GM12878 (cell line): ENCODE data around the gene PTPRQ. TPM values are rescaled to one million over a fixed set of nuclear protein-coding genes. Genes with fewer than 3 reads are reported as not detected.

Experiments
- ATAC-seq: fragments of 200-7000 bp; cut with Tn5 transposase; 3 replicates; pipeline ENCODE4 v1.9.1; 2020; ENCODE audit warnings: mild to moderate bottlenecking, moderate library complexity
- BruUV-seq: library from RNA; stranded (reverse); fragments of 400-500 nt; replicated peaks from 2 replicates; lab custom pipeline; 2021; lab: Mats Ljungman, UMichigan
- CTCF ChIA-PET: fragments of 300-600 bp; sonication (Branson Sonifier 250); formaldehyde crosslinking; extraction: SDS; loops from one replicate; lab custom pipeline; 2021; ENCODE audit warnings: inconsistent platforms; lab: Yijun Ruan, JAX
- POLR2A ChIA-PET: fragments of 350-600 bp; formaldehyde crosslinking; extraction: SDS; loops from one replicate; lab custom pipeline; 2021; ENCODE audit warnings: inconsistent platforms; lab: Charles Lee
- RAD21 ChIA-PET: fragments of 300-600 bp; sonication (Branson Sonifier 250); formaldehyde crosslinking; loops from one replicate; lab custom pipeline; 2023; ENCODE audit warnings: antibody characterized with exemption; ENCODE audit not compliant: unreplicated experiment; lab: Charles Lee
- SMC1A ChIA-PET: fragments of 300-600 bp; sonication (Branson Sonifier 250); formaldehyde crosslinking; loops from one replicate; lab custom pipeline; 2023; ENCODE audit not compliant: unreplicated experiment, uncharacterized antibody; lab: Charles Lee
- DNase-seq: peaks from one replicate; pipeline ENCODE4 v3.0.0-alpha.2; 2011; ENCODE audit warnings: low read depth, low spot score
- FAIRE-seq: peaks from 3 replicates; lab custom pipeline; 2011; peaks lifted over from hg19 to GRCh38; lab: Jason Lieb, UNC
- H2AFZ ChIP-seq: 2 replicates; pipeline ENCODE4 v1.6.0; 2011; ENCODE audit warnings: low read depth, low read length, control low read depth; ENCODE audit not compliant: control insufficient read depth
- H3K27ac ChIP-seq: 2 replicates; pipeline ENCODE4 v1.5.1; 2011; ENCODE audit warnings: control low read depth; ENCODE audit not compliant: control insufficient read depth, insufficient read depth
- H3K27me3 ChIP-seq, 2 experiments: replicated peaks in 1 of 2; 2 replicates each; pipeline versions ENCODE4 v1.6.0 to v1.6.1; 2011; ENCODE audit warnings: low read length in 1 of 2; ENCODE audit not compliant: control insufficient read depth in 2 of 2, insufficient read depth in 2 of 2
- H3K36me3 ChIP-seq, 2 experiments: 2 replicates each; pipeline ENCODE4 v1.5.1; 2011; ENCODE audit warnings: low read length in 1 of 2; ENCODE audit not compliant: control insufficient read depth in 2 of 2, insufficient read depth in 2 of 2
- H3K4me1 ChIP-seq: 2 replicates; pipeline ENCODE4 v1.6.1; 2011; ENCODE audit warnings: mild to moderate bottlenecking, low read length, moderate library complexity, mixed read lengths; ENCODE audit not compliant: control insufficient read depth, insufficient read depth
- H3K4me2 ChIP-seq: 2 replicates; pipeline ENCODE4 v1.6.0; 2011; ENCODE audit warnings: control low read depth; ENCODE audit not compliant: control insufficient read depth, insufficient read depth
- H3K4me3 ChIP-seq: fragments of 200-600 bp; sonication (generic); 2 replicates; pipeline ENCODE4 v1.5.1; 2016
- H3K79me2 ChIP-seq: 2 replicates; pipeline ENCODE4 v1.6.0; 2011; ENCODE audit warnings: low read length; ENCODE audit not compliant: control insufficient read depth, insufficient read depth
- H3K9ac ChIP-seq: 2 replicates; pipeline ENCODE4 v1.8.0; 2011; ENCODE audit warnings: low read length, control low read depth, mixed read lengths; ENCODE audit not compliant: control insufficient read depth, insufficient read depth
- H3K9me3 ChIP-seq: replicated peaks from 3 replicates; pipeline ENCODE4 v1.5.1; 2011; ENCODE audit warnings: mild to moderate bottlenecking, low read length; ENCODE audit not compliant: control insufficient read depth, insufficient read depth
- H4K20me1 ChIP-seq: 2 replicates; pipeline ENCODE4 v1.6.0; 2011; ENCODE audit not compliant: control insufficient read depth, insufficient read depth
- CHD1 ChIP-seq: IDR thresholded peaks from 2 replicates; pipeline ENCODE4 v1.6.1; 2012; ENCODE audit warnings: low read depth, low read length, improper control_type of control experiment
- E2F4 ChIP-seq: IDR thresholded peaks from 2 replicates; pipeline ENCODE4 v1.6.1; 2012; ENCODE audit warnings: low read depth, low read length, improper control_type of control experiment
- FOS ChIP-seq: IDR thresholded peaks from 3 replicates; pipeline ENCODE4 v1.6.1; 2011; ENCODE audit warnings: borderline replicate concordance; ENCODE audit not compliant: insufficient read length; ENCODE audit errors: extremely low read depth
- GATAD2B ChIP-seq: fragments of 450-650 bp; conservative IDR thresholded peaks from 2 replicates; pipeline ENCODE4 v1.6.1; 2017; ENCODE audit warnings: low read depth, mild to moderate bottlenecking, moderate library complexity
- HCFC1 ChIP-seq: fragments of 150-350 bp; IDR thresholded peaks from 2 replicates; pipeline ENCODE4 v1.6.1; 2014; ENCODE audit warnings: low read length
- HDAC6 ChIP-seq: fragments of 200-600 bp; sonication (generic); IDR thresholded peaks from one replicate; pipeline ENCODE4 v1.8.0; 2017; ENCODE audit warnings: antibody characterized with exemption; ENCODE audit not compliant: unreplicated experiment
- KLF5 ChIP-seq: fragments of 450-650 bp; IDR thresholded peaks from 2 replicates; pipeline ENCODE4 v1.6.1; 2014; ENCODE audit warnings: mild to moderate bottlenecking; ENCODE audit not compliant: partially characterized antibody
- NFIC ChIP-seq: IDR thresholded peaks from 2 replicates; pipeline ENCODE4 v1.6.1; 2012; ENCODE audit warnings: low read depth, mild to moderate bottlenecking, inconsistent platforms, low read length, moderate library complexity
- NR2C2 ChIP-seq: IDR thresholded peaks from 2 replicates; pipeline ENCODE4 v1.6.1; 2011; ENCODE audit warnings: borderline replicate concordance, low read depth; ENCODE audit not compliant: control insufficient read depth, insufficient read length
- PAX5 ChIP-seq: IDR thresholded peaks from 2 replicates; pipeline ENCODE4 v1.6.1; 2011; ENCODE audit warnings: low read depth, low read length, borderline replicate concordance
- RB1 ChIP-seq: fragments of 450-650 bp; formaldehyde crosslinking; IDR thresholded peaks from 2 replicates; pipeline ENCODE4 v1.6.1; 2017; ENCODE audit warnings: mild to moderate bottlenecking, borderline replicate concordance
- SIN3A ChIP-seq: IDR thresholded peaks from 2 replicates; pipeline ENCODE4 v1.6.1; 2012; ENCODE audit warnings: low read depth, low read length, improper control_type of control experiment
- SP1 ChIP-seq: IDR thresholded peaks from one replicate; pipeline ENCODE4 v1.6.1; 2011; ENCODE audit warnings: low read depth, low read length
- SREBF1 ChIP-seq: IDR thresholded peaks from 2 replicates; pipeline ENCODE4 v1.6.1; 2012; ENCODE audit warnings: mild to moderate bottlenecking, low read length
- TCF12 ChIP-seq: IDR thresholded peaks from 2 replicates; pipeline ENCODE4 v1.6.1; 2011; ENCODE audit warnings: low read depth, mild to moderate bottlenecking, low read length
- ZBTB40 ChIP-seq: fragments of 450-650 bp; IDR thresholded peaks from 2 replicates; pipeline ENCODE4 v1.6.1; 2016; ENCODE audit warnings: mild to moderate bottlenecking, moderate library complexity, borderline replicate concordance
- WGBS: methylation state at CpG from one replicate; pipeline ENCODE4 v1.1.6; 2016; ENCODE audit warnings: low lambda C conversion rate; ENCODE audit not compliant: insufficient replicate concordance, insufficient coverage; ENCODE audit errors: missing lambda C conversion rate; 5-methylcytosine and 5-hydroxymethylcytosine counted together
- in situ Hi-C: fragments of 300-500 bp; cut with MboI; formaldehyde crosslinking; loops from 9 replicates; pipeline ENCODE4 v1.14.3; 2018; ENCODE audit warnings: mixed read lengths
- intact Hi-C: fragments of 100-400 bp; cut with micrococcal nuclease; formaldehyde crosslinking; loops from one replicate; pipeline ENCODE4 v1.14.2; 2022; ENCODE audit not compliant: unreplicated experiment
- polyA plus RNA-seq, 11 experiments: library from polyadenylated mRNA; depleted of rRNA in 4 of 11; unstranded in 6 of 11; stranded (reverse) in 5 of 11; fragments of >200 nt; fragmentation: Nextera tagmentation in 4 of 11; fragmentation: Illumina TruSeq in 1 of 11; extraction: Ambion mirVana in 4 of 11; extraction: Trizol in 1 of 11; gene quantifications; 1 replicate in 1 of 11; 2 replicates in 10 of 11; pipeline versions ENCODE4 v1.2.1 to v1.2.3, GENCODE V29; 2011 to 2016; ENCODE audit warnings: inconsistent platforms in 2 of 11, missing spikeins in 2 of 11, low read depth in 1 of 11
- total RNA-seq, 4 experiments: library from RNA; depleted of rRNA in 3 of 4; stranded (reverse); fragments of >200 nt in 3 of 4; fragmentation: Illumina TruSeq in 1 of 4; extraction: Trizol in 1 of 4; gene quantifications; 2 replicates each; pipeline versions ENCODE4 v1.2.1 to v1.2.3, GENCODE V29; 2013 to 2021
- TF ChIP-seq, protein P1 (sequence below): fragments of 450-650 bp; IDR thresholded peaks from 2 replicates; pipeline ENCODE4 v1.6.1; 2017; ENCODE audit warnings: mild to moderate bottlenecking, low read depth, inconsistent platforms; ENCODE audit not compliant: poor library complexity, severe bottlenecking

PTPRQ gene
- total and polyA plus RNA-seq, 10 of the 15 experiments (the other 5 are each of a cell fraction or from before 2014, with no cell fraction given) = 0.01 TPM; not detected in 9

GRCh38 chr12:80636832-80637231 lies 192.8 kb downstream of the PTPRQ start (continued):
- TF ChIP-seq FOS = no peak
- no peak for TF ChIP-seq GATAD2B

DNA sequence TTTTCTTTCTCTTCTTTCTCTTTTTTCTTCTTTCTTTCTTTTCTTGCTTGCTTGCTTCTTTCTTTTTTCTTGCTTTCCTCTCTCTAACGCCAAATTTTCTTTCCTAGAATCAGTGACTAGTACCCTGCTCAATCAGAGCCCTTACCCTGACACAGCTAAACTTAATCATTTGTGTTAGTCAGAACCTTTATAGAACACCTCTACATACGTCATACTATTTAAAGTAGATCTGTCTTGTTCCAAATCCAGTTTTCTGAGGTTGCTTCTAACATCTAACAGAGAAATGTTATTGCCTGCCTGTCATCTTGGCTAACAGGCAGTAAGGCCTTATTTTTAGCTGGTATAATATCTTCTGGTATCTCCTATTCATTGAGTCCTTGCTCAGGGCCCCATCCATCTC lies 197.9 kb downstream of the PTPRQ start:
- H3K9ac ChIP-seq = no peak overlapping the region
- no peak for ATAC-seq
- no peak overlapping the region for H2AFZ ChIP-seq
- no peak overlapping the region for H3K4me2 ChIP-seq
- no TSS peak for BruUV-seq
- in situ Hi-C loops (no loop called here), intact Hi-C loops (no loop called here)
- no peaks in the 10 kb centered on the region for H3K79me2 ChIP-seq
- ChIA-PET RAD21 (no interaction called here), POLR2A (no interaction called here), SMC1A (interaction anchor here (0.9 kb wide), 1 partner anchor 9 kb away, joined by 3 read pairs; no protein-coding TSS in a partner anchor), CTCF (interaction anchor here (1.4 kb wide), 1 partner anchor 122 kb away, joined by 4 read pairs; no protein-coding TSS in a partner anchor)
- H3K4me1 ChIP-seq = no peaks in the 10 kb centered on the region
- no peak overlapping the region for H3K27ac ChIP-seq
- H3K27me3 ChIP-seq = no peaks in the 10 kb centered on the region
- no peaks in the 10 kb centered on the region for H3K36me3 ChIP-seq
- no peak for DNase-seq
- no peaks in the 10 kb centered on the region for H4K20me1 ChIP-seq
- no peaks in the 10 kb centered on the region for H3K9me3 ChIP-seq
- no peak for FAIRE-seq
- WGBS = 22% methylated on average over 2 of the region's 2 CpGs
- H3K4me3 ChIP-seq = no peak overlapping the region
- TF ChIP-seq, protein P1, sequence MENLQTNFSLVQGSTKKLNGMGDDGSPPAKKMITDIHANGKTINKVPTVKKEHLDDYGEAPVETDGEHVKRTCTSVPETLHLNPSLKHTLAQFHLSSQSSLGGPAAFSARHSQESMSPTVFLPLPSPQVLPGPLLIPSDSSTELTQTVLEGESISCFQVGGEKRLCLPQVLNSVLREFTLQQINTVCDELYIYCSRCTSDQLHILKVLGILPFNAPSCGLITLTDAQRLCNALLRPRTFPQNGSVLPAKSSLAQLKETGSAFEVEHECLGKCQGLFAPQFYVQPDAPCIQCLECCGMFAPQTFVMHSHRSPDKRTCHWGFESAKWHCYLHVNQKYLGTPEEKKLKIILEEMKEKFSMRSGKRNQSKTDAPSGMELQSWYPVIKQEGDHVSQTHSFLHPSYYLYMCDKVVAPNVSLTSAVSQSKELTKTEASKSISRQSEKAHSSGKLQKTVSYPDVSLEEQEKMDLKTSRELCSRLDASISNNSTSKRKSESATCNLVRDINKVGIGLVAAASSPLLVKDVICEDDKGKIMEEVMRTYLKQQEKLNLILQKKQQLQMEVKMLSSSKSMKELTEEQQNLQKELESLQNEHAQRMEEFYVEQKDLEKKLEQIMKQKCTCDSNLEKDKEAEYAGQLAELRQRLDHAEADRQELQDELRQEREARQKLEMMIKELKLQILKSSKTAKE = no peak
- no peak for TF ChIP-seq KLF5
- TF ChIP-seq SIN3A = no peak
- no peak for TF ChIP-seq NR2C2
- TF ChIP-seq TCF12 = no peak
- TF ChIP-seq HDAC6 = no peak
- no peak for TF ChIP-seq SREBF1
- no peak for TF ChIP-seq PAX5
- TF ChIP-seq CHD1 = no peak
- TF ChIP-seq ZBTB40 = no peak
- TF ChIP-seq NFIC = no peak
- no peak for TF ChIP-seq E2F4
- no peak for TF ChIP-seq HCFC1
- no peak for TF ChIP-seq SP1
- no peak for TF ChIP-seq RB1
